ENCODE measurements around the gene RAX2.

- TF ChIP-seq GATA3 (IDR thresholded peaks at IDR 0.05; ENCODE audit: low read depth, low read length) (no peak), GATA2 (IDR thresholded peaks at IDR 0.05; ENCODE audit: low read depth, low read length) (no peak)
Measured at GRCh38 chr19:3722443-3723109, 49.5 kb downstream of the RAX2 start.

Data from SH-SY5Y (cell line).